HCT116 (cell line): ENCODE data around the gene CPTP. TPM values are rescaled to one million over a fixed set of nuclear protein-coding genes. Genes with fewer than 3 reads are reported as not detected.
A peak's percentile ranks its signal among the peaks of the same experiment; 100 is the strongest.

Source experiments
- ATAC-seq: fragments of 200-7000 bp; cut with Tn5 transposase; 2 replicates; pipeline ENCODE4 v1.9.1; 2020; ENCODE audit warnings: mild to moderate bottlenecking, moderate library complexity
- BruUV-seq: library from RNA; stranded (reverse); fragments of 400-500 nt; replicated peaks from 2 replicates; lab custom pipeline; 2021; lab: Mats Ljungman, UMichigan
- CTCF ChIA-PET: fragments of 300-600 bp; sonication (Branson Sonifier 250); formaldehyde crosslinking; loops from one replicate; lab custom pipeline; 2021; ENCODE audit warnings: antibody characterized with exemption; lab: Charles Lee
- POLR2A ChIA-PET: fragments of 300-600, 350-600 bp; sonication (Branson Sonifier 250); formaldehyde crosslinking; loops from one replicate; lab custom pipeline; 2021; ENCODE audit warnings: antibody characterized with exemption; lab: Charles Lee
- RAD21 ChIA-PET, 2 experiments: fragments of 300-600 bp; sonication (Branson Sonifier 250); formaldehyde crosslinking; loops; one replicate each; lab custom pipeline; 2023; ENCODE audit warnings: low total read pairs in 2 of 2; ENCODE audit not compliant: uncharacterized antibody in 2 of 2, unreplicated experiment in 2 of 2, low non-redundant PET in 1 of 2; lab: Charles Lee
- DNase-seq: peaks from one replicate; pipeline ENCODE4 v3.0.0-alpha.2; 2010; ENCODE audit warnings: low read depth, low spot score
- H2AFZ ChIP-seq: fragments of 200-600 bp; shearing (Covaris generic), sonication (generic); 2 replicates; pipeline ENCODE4 v1.6.1; 2017; ENCODE audit warnings: low read depth, mixed run types, mixed read lengths, antibody characterized with exemption, low read length; ENCODE audit not compliant: poor library complexity, severe bottlenecking
- H3K27ac ChIP-seq: 2 replicates; pipeline ENCODE4 v1.5.1; 2012; ENCODE audit warnings: low read depth, low read length
- H3K27me3 ChIP-seq: fragments of 200-600 bp; sonication (generic); 2 replicates; pipeline ENCODE4 v1.6.1; 2016; ENCODE audit warnings: mixed run types, low read length, mixed read lengths; ENCODE audit not compliant: insufficient read depth
- H3K36me3 ChIP-seq, 2 experiments: fragments of 200-500 bp in 1 of 2; fragments of 200-600 bp in 1 of 2; sonication (Bioruptor generic) in 1 of 2; sonication (generic) in 1 of 2; 2 replicates each; pipeline versions ENCODE4 v1.5.1 to v1.6.1; 2014 to 2016; ENCODE audit warnings: low read length in 2 of 2, inconsistent platforms in 1 of 2, mixed read lengths in 1 of 2, mixed run types in 1 of 2; ENCODE audit not compliant: insufficient read depth in 2 of 2, control insufficient read depth in 1 of 2
- H3K4me1 ChIP-seq, 2 experiments: fragments of 200-600 bp in 1 of 2; sonication (generic) in 1 of 2; 2 replicates each; pipeline versions ENCODE4 v1.5.1 to v1.6.1; 2012 to 2017; ENCODE audit warnings: low read length in 2 of 2, inconsistent platforms in 1 of 2, mild to moderate bottlenecking in 1 of 2, mixed read lengths in 1 of 2, mixed run types in 1 of 2, moderate library complexity in 1 of 2; ENCODE audit not compliant: insufficient read depth in 2 of 2, control insufficient read depth in 1 of 2
- H3K4me2 ChIP-seq: fragments of 200-600 bp; sonication (generic); 2 replicates; pipeline ENCODE4 v1.6.1; 2017; ENCODE audit warnings: mixed run types, low read length, mixed read lengths
- H3K4me3 ChIP-seq, 2 experiments: fragments of 200-600 bp in 1 of 2; sonication (generic) in 1 of 2; replicated peaks in 1 of 2; 2 replicates each; pipeline ENCODE4 v1.5.1; 2011 to 2016; ENCODE audit warnings: low read length in 2 of 2, control low read depth in 1 of 2, low read depth in 1 of 2, mild to moderate bottlenecking in 1 of 2, mixed read lengths in 1 of 2, mixed run types in 1 of 2
- H3K79me2 ChIP-seq: fragments of 200-600 bp; sonication (generic); 2 replicates; pipeline ENCODE4 v1.6.1; 2017; ENCODE audit warnings: mild to moderate bottlenecking, mixed run types, low read length, moderate library complexity, mixed read lengths; ENCODE audit not compliant: insufficient read depth
- H3K9ac ChIP-seq: fragments of 200-600 bp; sonication (generic); 2 replicates; pipeline ENCODE4 v1.6.1; 2016; ENCODE audit warnings: low read length, mixed read lengths
- H3K9me2 ChIP-seq: fragments of 200-600 bp; sonication (generic), shearing (Covaris generic); 2 replicates; pipeline ENCODE4 v1.6.1; 2017; ENCODE audit warnings: mixed run types, mild to moderate bottlenecking, moderate library complexity; ENCODE audit not compliant: insufficient read depth
- H3K9me3 ChIP-seq, 2 experiments: fragments of 200-500 bp in 1 of 2; fragments of 200-600 bp in 1 of 2; sonication (Bioruptor generic) in 1 of 2; sonication (generic) in 1 of 2; 2 replicates each; pipeline ENCODE4 v1.6.1; 2014 to 2017; ENCODE audit warnings: low read length in 2 of 2, mixed read lengths in 2 of 2, inconsistent platforms in 1 of 2, low read depth in 1 of 2, mild to moderate bottlenecking in 1 of 2, mixed run types in 1 of 2, moderate library complexity in 1 of 2; ENCODE audit not compliant: control insufficient read depth in 1 of 2, insufficient read depth in 1 of 2
- H4K20me1 ChIP-seq: fragments of 200-600 bp; sonication (generic), shearing (Covaris generic); 2 replicates; pipeline ENCODE4 v1.6.1; 2017; ENCODE audit warnings: mixed run types, mild to moderate bottlenecking, moderate library complexity; ENCODE audit not compliant: insufficient read depth
- intact Hi-C: fragments of 100-400 bp; cut with micrococcal nuclease; formaldehyde crosslinking; loops from 2 replicates; pipeline ENCODE4 v1.10.0; 2022
- total RNA-seq: library from RNA; stranded (reverse); gene quantifications from one replicate; pipeline ENCODE4 v1.2.1, GENCODE V29; 2021; ENCODE audit not compliant: unreplicated experiment
- TF ChIP-seq, protein P1 (sequence below), 3 experiments: fragments of 200-600 bp in 1 of 3; sonication (generic) in 1 of 3; IDR thresholded peaks in 2 of 3; conservative IDR thresholded peaks in 1 of 3; 2 replicates each; pipeline ENCODE4 v1.5.1; 2012 to 2017; ENCODE audit warnings: low read depth in 2 of 3, low read length in 2 of 3, antibody characterized with exemption in 1 of 3, borderline replicate concordance in 1 of 3, control low read depth in 1 of 3, mild to moderate bottlenecking in 1 of 3, mixed read lengths in 1 of 3, mixed run types in 1 of 3, moderate library complexity in 1 of 3; ENCODE audit not compliant: insufficient read depth in 1 of 3
- TF ChIP-seq, protein P2 (sequence below): IDR thresholded peaks from 2 replicates; pipeline ENCODE4 v1.6.1; 2011; ENCODE audit warnings: mild to moderate bottlenecking, low read length, moderate library complexity; ENCODE audit not compliant: insufficient replicate concordance; ENCODE audit errors: extremely low read depth

The CPTP gene
- total RNA-seq, 1 experiment from 2014 or later = 16.3 TPM

DNA sequence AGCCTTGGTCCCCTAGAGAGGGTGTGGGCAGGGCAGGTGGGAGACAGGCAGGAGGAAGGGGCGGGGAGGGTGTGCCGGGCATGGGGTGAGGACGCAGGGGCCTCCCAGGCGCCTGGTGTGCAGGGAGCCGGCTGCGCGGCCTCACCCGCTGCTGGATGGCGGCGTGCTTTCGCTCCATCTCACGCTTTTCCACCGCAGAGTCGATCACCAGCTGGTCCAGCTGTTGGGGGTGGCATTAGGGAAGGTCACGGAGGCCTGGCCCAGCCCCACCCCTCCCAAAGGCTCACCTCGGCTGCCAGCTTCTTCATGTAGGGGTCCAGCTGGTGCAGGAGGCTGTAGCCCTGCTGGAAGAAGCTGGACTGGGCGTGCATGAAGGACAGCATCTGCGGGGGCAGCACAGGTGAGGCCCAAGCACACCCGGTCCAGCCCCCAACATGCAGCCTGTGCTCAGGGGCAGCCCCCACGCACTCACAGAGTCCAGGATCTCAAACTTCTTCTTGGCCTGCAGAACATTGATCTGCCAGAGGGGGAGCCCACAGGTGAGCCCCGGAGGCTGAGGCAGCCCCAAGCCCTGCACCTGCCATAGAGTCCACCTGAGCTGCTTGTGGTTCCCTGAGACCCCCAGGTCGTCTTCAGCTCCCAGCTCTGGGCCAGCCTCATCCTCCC is 24.8 kb upstream of the CPTP start:
- ChIA-PET CTCF (interaction anchor here (1.0 to 1.6 kb wide), 2 partner anchors 9 kb away, joined by 3 to 6 read pairs; no protein-coding TSS in a partner anchor), POLR2A (no interaction called here), RAD21 (no interaction called here)
- no peak overlapping the region for H3K4me3 ChIP-seq
- H3K36me3 ChIP-seq = no peaks in the 10 kb centered on the region
- H3K79me2 ChIP-seq = no peaks in the 10 kb centered on the region
- no TSS peak for BruUV-seq
- ATAC-seq = peak; percentile 52
- intact Hi-C loops = no loop called here
- H3K9me2 ChIP-seq = no peaks in the 10 kb centered on the region
- H2AFZ ChIP-seq = no peak overlapping the region
- DNase-seq = no peak
- no peak overlapping the region for H3K27ac ChIP-seq
- H3K9me3 ChIP-seq = no peaks in the 10 kb centered on the region
- no peaks in the 10 kb centered on the region for H4K20me1 ChIP-seq
- TF ChIP-seq, protein P1, sequence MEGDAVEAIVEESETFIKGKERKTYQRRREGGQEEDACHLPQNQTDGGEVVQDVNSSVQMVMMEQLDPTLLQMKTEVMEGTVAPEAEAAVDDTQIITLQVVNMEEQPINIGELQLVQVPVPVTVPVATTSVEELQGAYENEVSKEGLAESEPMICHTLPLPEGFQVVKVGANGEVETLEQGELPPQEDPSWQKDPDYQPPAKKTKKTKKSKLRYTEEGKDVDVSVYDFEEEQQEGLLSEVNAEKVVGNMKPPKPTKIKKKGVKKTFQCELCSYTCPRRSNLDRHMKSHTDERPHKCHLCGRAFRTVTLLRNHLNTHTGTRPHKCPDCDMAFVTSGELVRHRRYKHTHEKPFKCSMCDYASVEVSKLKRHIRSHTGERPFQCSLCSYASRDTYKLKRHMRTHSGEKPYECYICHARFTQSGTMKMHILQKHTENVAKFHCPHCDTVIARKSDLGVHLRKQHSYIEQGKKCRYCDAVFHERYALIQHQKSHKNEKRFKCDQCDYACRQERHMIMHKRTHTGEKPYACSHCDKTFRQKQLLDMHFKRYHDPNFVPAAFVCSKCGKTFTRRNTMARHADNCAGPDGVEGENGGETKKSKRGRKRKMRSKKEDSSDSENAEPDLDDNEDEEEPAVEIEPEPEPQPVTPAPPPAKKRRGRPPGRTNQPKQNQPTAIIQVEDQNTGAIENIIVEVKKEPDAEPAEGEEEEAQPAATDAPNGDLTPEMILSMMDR (IDR thresholded peaks at IDR 0.05 in 2 of 3, conservative IDR thresholded peaks at IDR 0.05 in 1 of 3; ENCODE audit: borderline replicate concordance in 1 of 3, insufficient read depth in 1 of 3, low read depth in 2 of 3, low read length in 2 of 3) = peak in 2 of 3 experiments; percentile 46 to 47; a peak in 3 of 6 replicates
- TF ChIP-seq, protein P2, sequence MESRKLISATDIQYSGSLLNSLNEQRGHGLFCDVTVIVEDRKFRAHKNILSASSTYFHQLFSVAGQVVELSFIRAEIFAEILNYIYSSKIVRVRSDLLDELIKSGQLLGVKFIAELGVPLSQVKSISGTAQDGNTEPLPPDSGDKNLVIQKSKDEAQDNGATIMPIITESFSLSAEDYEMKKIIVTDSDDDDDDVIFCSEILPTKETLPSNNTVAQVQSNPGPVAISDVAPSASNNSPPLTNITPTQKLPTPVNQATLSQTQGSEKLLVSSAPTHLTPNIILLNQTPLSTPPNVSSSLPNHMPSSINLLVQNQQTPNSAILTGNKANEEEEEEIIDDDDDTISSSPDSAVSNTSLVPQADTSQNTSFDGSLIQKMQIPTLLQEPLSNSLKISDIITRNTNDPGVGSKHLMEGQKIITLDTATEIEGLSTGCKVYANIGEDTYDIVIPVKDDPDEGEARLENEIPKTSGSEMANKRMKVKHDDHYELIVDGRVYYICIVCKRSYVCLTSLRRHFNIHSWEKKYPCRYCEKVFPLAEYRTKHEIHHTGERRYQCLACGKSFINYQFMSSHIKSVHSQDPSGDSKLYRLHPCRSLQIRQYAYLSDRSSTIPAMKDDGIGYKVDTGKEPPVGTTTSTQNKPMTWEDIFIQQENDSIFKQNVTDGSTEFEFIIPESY = no peak
- H3K27me3 ChIP-seq = no peaks in the 10 kb centered on the region
- H3K9ac ChIP-seq = no peak overlapping the region
- no peak overlapping the region for H3K4me2 ChIP-seq
- H3K4me1 ChIP-seq = peaks cover 9 to 21% of the 10 kb centered on the region in 2 experiments
